Activated naive CD8-positive, alpha-beta T cell treated with anti-CD3 and anti-CD28 coated beads, Interleukin-2, amount 10 ng/mL, durations not matched to agents 7 days and 5 days (primary cell): ENCODE data around the gene SLC39A8. TPM values are rescaled to one million over a fixed set of nuclear protein-coding genes. Genes with fewer than 3 reads are reported as not detected.
A peak's percentile ranks its signal among the peaks of the same experiment; 100 is the strongest.
"Not testable (repeated sequence)": the region's sequence is repeated elsewhere in the genome, so short reads cannot be mapped to it uniquely, and the experiment has no call there.

Experiments
- ATAC-seq: fragments of 150-1000 bp; cut with Tn5 transposase; one replicate; pipeline ENCODE4 v1.10.0; 2021; ENCODE audit warnings: low read depth, moderate library complexity
- POLR2A ChIA-PET: fragments of 350-600 bp; sonication (Branson Sonifier 250); formaldehyde crosslinking; loops from one replicate; lab custom pipeline; 2021; ENCODE audit warnings: antibody characterized with exemption; lab: Charles Lee
- DNase-seq: peaks from one replicate; pipeline ENCODE4 v3.0.0; 2021
- H3K27ac Mint-ChIP-seq: one replicate; pipeline ENCODE4 v1.8.0; 2022; ENCODE audit warnings: mild to moderate bottlenecking, mixed read lengths
- H3K27me3 Mint-ChIP-seq: one replicate; pipeline ENCODE4 v1.8.0; 2022; ENCODE audit warnings: mild to moderate bottlenecking, moderate library complexity, mixed read lengths
- H3K36me3 Mint-ChIP-seq: one replicate; pipeline ENCODE4 v1.8.0; 2021; ENCODE audit warnings: mild to moderate bottlenecking, mixed read lengths
- H3K4me1 Mint-ChIP-seq: one replicate; pipeline ENCODE4 v1.8.0; 2021; ENCODE audit warnings: mixed read lengths
- H3K4me3 Mint-ChIP-seq: one replicate; pipeline ENCODE4 v1.8.0; 2022; ENCODE audit warnings: mild to moderate bottlenecking, moderate library complexity, mixed read lengths
- H3K9me3 Mint-ChIP-seq: one replicate; pipeline ENCODE4 v1.8.0; 2021; ENCODE audit warnings: mixed read lengths
- total RNA-seq, 2 experiments: library from RNA; stranded (reverse); gene quantifications; one replicate each; pipeline ENCODE4 v1.2.3, GENCODE V29; 2021

The SLC39A8 gene
- total RNA-seq, 2 experiments from 2014 or later: 60.9 to 66.5 TPM

GRCh38 chr4:102311407-102311806, 33.9 kb downstream of the SLC39A8 start:
- POLR2A ChIA-PET: no interaction called here
- ATAC-seq: no peak
- no peak overlapping the region for H3K27ac Mint-ChIP-seq
- H3K4me3 Mint-ChIP-seq: no peak overlapping the region
- no peaks in the 10 kb centered on the region for H3K9me3 Mint-ChIP-seq
- H3K27me3 Mint-ChIP-seq: no peaks in the 10 kb centered on the region
- peaks cover 19% of the 10 kb centered on the region for H3K4me1 Mint-ChIP-seq
- DNase-seq: no peak
- peaks cover 46% of the 10 kb centered on the region for H3K36me3 Mint-ChIP-seq

- peaks cover 19% of the 10 kb centered on the region for H3K4me1 Mint-ChIP-seq
- POLR2A ChIA-PET: no interaction called here
- H3K9me3 Mint-ChIP-seq: no peaks in the 10 kb centered on the region
- ATAC-seq (no peak), DNase-seq (no peak)
- H3K27me3 Mint-ChIP-seq: no peaks in the 10 kb centered on the region
- peak overlapping the region; percentile 8 for H3K27ac Mint-ChIP-seq
- no peak overlapping the region for H3K4me3 Mint-ChIP-seq
- H3K36me3 Mint-ChIP-seq: peaks cover 30% of the 10 kb centered on the region
Observed at GRCh38 chr4:102308032-102308799, 37.1 kb downstream of the SLC39A8 start.

- Mint-ChIP-seq H3K27ac (no peak overlapping the region), H3K27me3 (no peaks in the 10 kb centered on the region), H3K4me3 (no peak overlapping the region), H3K9me3 (no peaks in the 10 kb centered on the region), H3K4me1 (peaks cover 16% of the 10 kb centered on the region), H3K36me3 (peaks cover 28% of the 10 kb centered on the region)
- DNase-seq (no peak), ATAC-seq (no peak)
- POLR2A ChIA-PET: no interaction called here
Observed at GRCh38 chr4:102305666-102306065, 39.6 kb downstream of the SLC39A8 start.

GRCh38 chr4:102302762-102303161, 42.5 kb downstream of the SLC39A8 start:
- Mint-ChIP-seq H3K4me1 (peaks cover 4% of the 10 kb centered on the region), H3K27ac (peak overlapping the region; percentile 2), H3K36me3 (peaks cover 21% of the 10 kb centered on the region), H3K9me3 (no peaks in the 10 kb centered on the region), H3K27me3 (no peaks in the 10 kb centered on the region), H3K4me3 (no peak overlapping the region)
- no peak for DNase-seq
- no peak for ATAC-seq
- POLR2A ChIA-PET: no interaction called here

- Mint-ChIP-seq H3K27me3 (no peaks in the 10 kb centered on the region), H3K36me3 (peaks cover 30% of the 10 kb centered on the region), H3K9me3 (no peaks in the 10 kb centered on the region), H3K4me1 (peaks cover 1% of the 10 kb centered on the region), H3K27ac (no peak overlapping the region), H3K4me3 (no peak overlapping the region)
- DNase-seq (no peak), ATAC-seq (no peak)
- POLR2A ChIA-PET: interaction anchor here (0.5 kb wide), 1 partner anchor 126 kb away, joined by 3 read pairs; no protein-coding TSS in a partner anchor
Observed at GRCh38 chr4:102301167-102301566, 44.1 kb downstream of the SLC39A8 start.

GRCh38 chr4:102299354-102300107, 45.8 kb downstream of the SLC39A8 start:
- H3K27me3 Mint-ChIP-seq: no peaks in the 10 kb centered on the region
- peaks cover 1% of the 10 kb centered on the region for H3K4me1 Mint-ChIP-seq
- H3K4me3 Mint-ChIP-seq: no peak overlapping the region
- no peak overlapping the region for H3K27ac Mint-ChIP-seq
- no peaks in the 10 kb centered on the region for H3K9me3 Mint-ChIP-seq
- POLR2A ChIA-PET: no interaction called here
- H3K36me3 Mint-ChIP-seq: peaks cover 31% of the 10 kb centered on the region
- ATAC-seq: peak; percentile 45
- peak; percentile 26 for DNase-seq

- no peaks in the 10 kb centered on the region for H3K9me3 Mint-ChIP-seq
- no peaks in the 10 kb centered on the region for H3K27me3 Mint-ChIP-seq
- H3K4me3 Mint-ChIP-seq: no peak overlapping the region
- ATAC-seq (no peak), DNase-seq (no peak)
- peak overlapping the region; percentile 22 for H3K27ac Mint-ChIP-seq
- H3K36me3 Mint-ChIP-seq: peaks cover 34% of the 10 kb centered on the region
- POLR2A ChIA-PET: no interaction called here
- H3K4me1 Mint-ChIP-seq: peaks cover 1% of the 10 kb centered on the region
Observed at GRCh38 chr4:102298716-102299115, 46.6 kb downstream of the SLC39A8 start.

GRCh38 chr4:102295153-102295862, 50.0 kb downstream of the SLC39A8 start:
- DNase-seq (no peak), ATAC-seq (no peak)
- Mint-ChIP-seq H3K4me3 (no peak overlapping the region), H3K4me1 (peaks cover 1% of the 10 kb centered on the region), H3K36me3 (peaks cover 47% of the 10 kb centered on the region), H3K9me3 (no peaks in the 10 kb centered on the region), H3K27me3 (no peaks in the 10 kb centered on the region), H3K27ac (no peak overlapping the region)
- POLR2A ChIA-PET: no interaction called here

- H3K27me3 Mint-ChIP-seq: no peaks in the 10 kb centered on the region
- peaks cover 45% of the 10 kb centered on the region for H3K36me3 Mint-ChIP-seq
- H3K27ac Mint-ChIP-seq: no peak overlapping the region
- peaks cover 2% of the 10 kb centered on the region for H3K4me1 Mint-ChIP-seq
- H3K9me3 Mint-ChIP-seq: peaks cover 2% of the 10 kb centered on the region
- no peak for ATAC-seq
- POLR2A ChIA-PET: no interaction called here
- DNase-seq: no peak
- no peak overlapping the region for H3K4me3 Mint-ChIP-seq
Observed at GRCh38 chr4:102288497-102288896, 56.8 kb downstream of the SLC39A8 start.

- H3K27ac Mint-ChIP-seq: no peak overlapping the region
- no peak for ATAC-seq
- DNase-seq: no peak
- no peaks in the 10 kb centered on the region for H3K27me3 Mint-ChIP-seq
- POLR2A ChIA-PET: no interaction called here
- peaks cover 42% of the 10 kb centered on the region for H3K36me3 Mint-ChIP-seq
- H3K9me3 Mint-ChIP-seq: peaks cover 2% of the 10 kb centered on the region
- H3K4me3 Mint-ChIP-seq: no peak overlapping the region
- H3K4me1 Mint-ChIP-seq: peaks cover 4% of the 10 kb centered on the region
Observed at GRCh38 chr4:102285831-102286230, 59.5 kb downstream of the SLC39A8 start.

- POLR2A ChIA-PET: no interaction called here
- peaks cover 52% of the 10 kb centered on the region for H3K36me3 Mint-ChIP-seq
- no peak for ATAC-seq
Observed at GRCh38 chr4:102281171-102281839, 64.0 kb downstream of the SLC39A8 start.

GRCh38 chr4:102273317-102273716, 72.0 kb downstream of the SLC39A8 start:
- POLR2A ChIA-PET, H3K27me3 Mint-ChIP-seq, H3K27ac Mint-ChIP-seq, ATAC-seq, H3K4me3 Mint-ChIP-seq, H3K4me1 Mint-ChIP-seq, DNase-seq: not testable (repeated sequence)
- peaks cover 11% of the 10 kb centered on the region for H3K9me3 Mint-ChIP-seq
- peaks cover 45% of the 10 kb centered on the region for H3K36me3 Mint-ChIP-seq

More at GRCh38 chr4:102281171-102281839, 64.0 kb downstream of the SLC39A8 start:
- no peak for DNase-seq
- Mint-ChIP-seq H3K4me1 (peaks cover 2% of the 10 kb centered on the region), H3K4me3 (no peak overlapping the region), H3K27me3 (no peaks in the 10 kb centered on the region), H3K9me3 (peaks cover 10% of the 10 kb centered on the region), H3K27ac (no peak overlapping the region)

- peaks cover 48% of the 10 kb centered on the region for H3K36me3 Mint-ChIP-seq
Observed at GRCh38 chr4:102272318-102272717, 73.0 kb downstream of the SLC39A8 start.

More at GRCh38 chr4:102272318-102272717, 73.0 kb downstream of the SLC39A8 start:
- Mint-ChIP-seq H3K9me3 (peaks cover 11% of the 10 kb centered on the region), H3K27me3 (no peaks in the 10 kb centered on the region), H3K4me1 (no peaks in the 10 kb centered on the region), H3K27ac (no peak overlapping the region), H3K4me3 (no peak overlapping the region)
- no peak for ATAC-seq
- DNase-seq: no peak
- POLR2A ChIA-PET: no interaction called here
